Measurements from ENCODE around the gene PPIL4. TPM values are rescaled to one million over a fixed set of nuclear protein-coding genes. Genes with fewer than 3 reads are reported as not detected.

Gene PPIL4
- total RNA-seq, 1 experiment from 2014 or later: 43.0 TPM

- intact Hi-C loops (cut with micrococcal nuclease; ENCODE audit: unreplicated experiment): no loop called here
- TF ChIP-seq EZH2 (IDR thresholded peaks at IDR 0.05; ENCODE audit: borderline replicate concordance, low read depth, low read length, poor library complexity, severe bottlenecking): no peak
- no peak for TF ChIP-seq CTCF (conservative IDR thresholded peaks at IDR 0.05; ENCODE audit: low read depth, low read length)
- Histone ChIP-seq H3K9me3 (ENCODE audit: low read depth, low read length, poor library complexity, severe bottlenecking) (no peaks in the 10 kb centered on the region), H3K4me1 (ENCODE audit: insufficient read depth, low read length, poor library complexity, severe bottlenecking) (peaks cover 1% of the 10 kb centered on the region), H3K27me3 (replicated peaks; ENCODE audit: insufficient read depth, low read depth, low read length, poor library complexity) (no peaks in the 10 kb centered on the region), H3K36me3 (ENCODE audit: insufficient read depth, low read length, poor library complexity, severe bottlenecking) (no peaks in the 10 kb centered on the region), H3K27ac (ENCODE audit: low read depth, low read length, poor library complexity, severe bottlenecking) (no peak overlapping the region), H3K4me3 (ENCODE audit: low read depth, low read length, poor library complexity, severe bottlenecking) (no peak overlapping the region)
- CTCF ChIA-PET: no interaction called here
- POLR2A ChIA-PET (ENCODE audit: low non-redundant PET): no interaction called here
- DNase-seq (ENCODE audit: low spot score): no peak
- BruUV-seq (replicated peaks): no TSS peak
These were observed 52.0 kb downstream of the PPIL4 start for GRCh38 chr6:149493761-149494320.

- H3K36me3 ChIP-seq (ENCODE audit: insufficient read depth, low read length, poor library complexity, severe bottlenecking): no peaks in the 10 kb centered on the region
These were observed 53.0 kb downstream of the PPIL4 start for GRCh38 chr6:149492798-149493343.

GRCh38 chr6:149489967-149490366 is 55.9 kb downstream of the PPIL4 start:
- CTCF ChIA-PET: no interaction called here

More at GRCh38 chr6:149492798-149493343, 53.0 kb downstream of the PPIL4 start:
- Histone ChIP-seq H3K4me3 (ENCODE audit: low read depth, low read length, poor library complexity, severe bottlenecking) (no peak overlapping the region), H3K9me3 (ENCODE audit: low read depth, low read length, poor library complexity, severe bottlenecking) (no peaks in the 10 kb centered on the region), H3K27ac (ENCODE audit: low read depth, low read length, poor library complexity, severe bottlenecking) (no peak overlapping the region), H3K4me1 (ENCODE audit: insufficient read depth, low read length, poor library complexity, severe bottlenecking) (no peaks in the 10 kb centered on the region), H3K27me3 (replicated peaks; ENCODE audit: insufficient read depth, low read depth, low read length, poor library complexity) (no peaks in the 10 kb centered on the region)
- TF ChIP-seq CTCF (conservative IDR thresholded peaks at IDR 0.05; ENCODE audit: low read depth, low read length): no peak
- TF ChIP-seq EZH2 (IDR thresholded peaks at IDR 0.05; ENCODE audit: borderline replicate concordance, low read depth, low read length, poor library complexity, severe bottlenecking): no peak
- intact Hi-C loops (cut with micrococcal nuclease; ENCODE audit: unreplicated experiment): no loop called here
- no peak for DNase-seq (ENCODE audit: low spot score)
- no TSS peak for BruUV-seq (replicated peaks)
- ChIA-PET POLR2A (ENCODE audit: low non-redundant PET) (no interaction called here), CTCF (no interaction called here)

More at GRCh38 chr6:149489967-149490366, 55.9 kb downstream of the PPIL4 start:
- TF ChIP-seq EZH2 (IDR thresholded peaks at IDR 0.05; ENCODE audit: borderline replicate concordance, low read depth, low read length, poor library complexity, severe bottlenecking): no peak
- TF ChIP-seq CTCF (conservative IDR thresholded peaks at IDR 0.05; ENCODE audit: low read depth, low read length): no peak
- no peak for DNase-seq (ENCODE audit: low spot score)
- H3K4me3 ChIP-seq (ENCODE audit: low read depth, low read length, poor library complexity, severe bottlenecking): no peak overlapping the region
- no TSS peak for BruUV-seq (replicated peaks)
- H3K27me3 ChIP-seq (replicated peaks; ENCODE audit: insufficient read depth, low read depth, low read length, poor library complexity): no peaks in the 10 kb centered on the region
- intact Hi-C loops (cut with micrococcal nuclease; ENCODE audit: unreplicated experiment): no loop called here
- POLR2A ChIA-PET (ENCODE audit: low non-redundant PET): no interaction called here
- H3K36me3 ChIP-seq (ENCODE audit: insufficient read depth, low read length, poor library complexity, severe bottlenecking): no peaks in the 10 kb centered on the region
- H3K27ac ChIP-seq (ENCODE audit: low read depth, low read length, poor library complexity, severe bottlenecking): no peak overlapping the region
- peaks cover 3% of the 10 kb centered on the region for H3K4me1 ChIP-seq (ENCODE audit: insufficient read depth, low read length, poor library complexity, severe bottlenecking)
- no peaks in the 10 kb centered on the region for H3K9me3 ChIP-seq (ENCODE audit: low read depth, low read length, poor library complexity, severe bottlenecking)

Data from A673 (cell line).